Measurements from ENCODE around the gene EPHX1. TPM values are rescaled to one million over a fixed set of nuclear protein-coding genes. Genes with fewer than 3 reads are reported as not detected.
A peak's percentile ranks its signal among the peaks of the same experiment; 100 is the strongest.

Gene EPHX1
- total RNA-seq, 1 donor: 3.3 TPM

GRCh38 chr1:225870911-225871310 is 61.0 kb downstream of the EPHX1 start:
- Histone ChIP-seq H3K4me1 (ENCODE audit: insufficient read depth, low read length) (peaks cover 38% of the 10 kb centered on the region), H3K4me3 (ENCODE audit: low read length) (no peak overlapping the region), H3K27me3 (ENCODE audit: insufficient read depth, low read length) (no peaks in the 10 kb centered on the region), H3K9me3 (ENCODE audit: low read depth, low read length) (no peaks in the 10 kb centered on the region)

- Histone ChIP-seq H3K9me3 (ENCODE audit: low read depth, low read length) (no peaks in the 10 kb centered on the region), H3K4me1 (ENCODE audit: insufficient read depth, low read length) (peaks cover 38% of the 10 kb centered on the region), H3K4me3 (ENCODE audit: low read length) (no peak overlapping the region)
Measured at GRCh38 chr1:225871359-225872074, 61.6 kb downstream of the EPHX1 start.

GRCh38 chr1:225872075-225872430 is 62.1 kb downstream of the EPHX1 start:
- Histone ChIP-seq H3K4me3 (ENCODE audit: low read length) (no peak overlapping the region), H3K27me3 (ENCODE audit: insufficient read depth, low read length) (no peaks in the 10 kb centered on the region), H3K9me3 (ENCODE audit: low read depth, low read length) (no peaks in the 10 kb centered on the region), H3K4me1 (ENCODE audit: insufficient read depth, low read length) (peaks cover 38% of the 10 kb centered on the region)

More at GRCh38 chr1:225871359-225872074, 61.6 kb downstream of the EPHX1 start:
- no peaks in the 10 kb centered on the region for H3K27me3 ChIP-seq (ENCODE audit: insufficient read depth, low read length)

- H3K9me3 ChIP-seq (ENCODE audit: low read depth, low read length): no peaks in the 10 kb centered on the region
- no peak overlapping the region for H3K4me3 ChIP-seq (ENCODE audit: low read length)
- H3K4me1 ChIP-seq (ENCODE audit: insufficient read depth, low read length): peaks cover 41% of the 10 kb centered on the region
- no peaks in the 10 kb centered on the region for H3K27me3 ChIP-seq (ENCODE audit: insufficient read depth, low read length)
Measured at GRCh38 chr1:225873281-225873850, 63.4 kb downstream of the EPHX1 start.

- H3K4me1 ChIP-seq (ENCODE audit: insufficient read depth, low read length): peaks cover 52% of the 10 kb centered on the region
- H3K4me3 ChIP-seq (ENCODE audit: low read length): no peak overlapping the region
Measured at GRCh38 chr1:225874431-225874830, 64.5 kb downstream of the EPHX1 start.

GRCh38 chr1:225875044-225875815 is 65.3 kb downstream of the EPHX1 start:
- Histone ChIP-seq H3K4me1 (ENCODE audit: insufficient read depth, low read length) (peaks cover 60% of the 10 kb centered on the region), H3K4me3 (ENCODE audit: low read length) (no peak overlapping the region), H3K27me3 (ENCODE audit: insufficient read depth, low read length) (no peaks in the 10 kb centered on the region), H3K9me3 (ENCODE audit: low read depth, low read length) (no peaks in the 10 kb centered on the region)

More at GRCh38 chr1:225874431-225874830, 64.5 kb downstream of the EPHX1 start:
- H3K9me3 ChIP-seq (ENCODE audit: low read depth, low read length): no peaks in the 10 kb centered on the region
- no peaks in the 10 kb centered on the region for H3K27me3 ChIP-seq (ENCODE audit: insufficient read depth, low read length)

GRCh38 chr1:225876900-225877510 is 67.1 kb downstream of the EPHX1 start:
- Histone ChIP-seq H3K9me3 (ENCODE audit: low read depth, low read length) (no peaks in the 10 kb centered on the region), H3K4me3 (ENCODE audit: low read length) (no peak overlapping the region), H3K4me1 (ENCODE audit: insufficient read depth, low read length) (peaks cover 72% of the 10 kb centered on the region), H3K27me3 (ENCODE audit: insufficient read depth, low read length) (no peaks in the 10 kb centered on the region)

GRCh38 chr1:225877580-225877979 is 67.7 kb downstream of the EPHX1 start:
- Histone ChIP-seq H3K4me1 (ENCODE audit: insufficient read depth, low read length) (peaks cover 72% of the 10 kb centered on the region), H3K9me3 (ENCODE audit: low read depth, low read length) (no peaks in the 10 kb centered on the region), H3K4me3 (ENCODE audit: low read length) (no peak overlapping the region), H3K27me3 (ENCODE audit: insufficient read depth, low read length) (no peaks in the 10 kb centered on the region)

- Histone ChIP-seq H3K4me1 (ENCODE audit: insufficient read depth, low read length) (peaks cover 76% of the 10 kb centered on the region), H3K9me3 (ENCODE audit: low read depth, low read length) (no peaks in the 10 kb centered on the region), H3K27me3 (ENCODE audit: insufficient read depth, low read length) (no peaks in the 10 kb centered on the region), H3K4me3 (ENCODE audit: low read length) (no peak overlapping the region)
Measured at GRCh38 chr1:225878282-225878681, 68.4 kb downstream of the EPHX1 start.

- Histone ChIP-seq H3K4me3 (ENCODE audit: low read length) (peak overlapping the region; percentile 99), H3K4me1 (ENCODE audit: insufficient read depth, low read length) (peaks cover 76% of the 10 kb centered on the region), H3K9me3 (ENCODE audit: low read depth, low read length) (no peaks in the 10 kb centered on the region), H3K27me3 (ENCODE audit: insufficient read depth, low read length) (no peaks in the 10 kb centered on the region)
Measured at GRCh38 chr1:225879521-225880221, 69.7 kb downstream of the EPHX1 start.

- H3K4me3 ChIP-seq (ENCODE audit: low read length): peak overlapping the region; percentile 99
- H3K4me1 ChIP-seq (ENCODE audit: insufficient read depth, low read length): peaks cover 75% of the 10 kb centered on the region
- no peaks in the 10 kb centered on the region for H3K9me3 ChIP-seq (ENCODE audit: low read depth, low read length)
- H3K27me3 ChIP-seq (ENCODE audit: insufficient read depth, low read length): no peaks in the 10 kb centered on the region
Measured at GRCh38 chr1:225880222-225880588, 70.3 kb downstream of the EPHX1 start.

- Histone ChIP-seq H3K4me1 (ENCODE audit: insufficient read depth, low read length) (peaks cover 74% of the 10 kb centered on the region), H3K4me3 (ENCODE audit: low read length) (peak overlapping the region; percentile 99), H3K27me3 (ENCODE audit: insufficient read depth, low read length) (no peaks in the 10 kb centered on the region), H3K9me3 (ENCODE audit: low read depth, low read length) (no peaks in the 10 kb centered on the region)
Measured at GRCh38 chr1:225880636-225881035, 70.7 kb downstream of the EPHX1 start.

GRCh38 chr1:225881081-225881958 is 71.4 kb downstream of the EPHX1 start:
- H3K27me3 ChIP-seq (ENCODE audit: insufficient read depth, low read length): no peaks in the 10 kb centered on the region
- no peaks in the 10 kb centered on the region for H3K9me3 ChIP-seq (ENCODE audit: low read depth, low read length)
- peaks cover 67% of the 10 kb centered on the region for H3K4me1 ChIP-seq (ENCODE audit: insufficient read depth, low read length)
- peak overlapping the region; percentile 99 for H3K4me3 ChIP-seq (ENCODE audit: low read length)
